Spleen (tissue), 11 donors: Measurements from ENCODE around the gene FKBP2. TPM values are rescaled to one million over a fixed set of nuclear protein-coding genes. Genes with fewer than 3 reads are reported as not detected.
A peak's percentile ranks its signal among the peaks of the same experiment; 100 is the strongest.

Experiments used
- DNase-seq: peaks from one replicate; pipeline ENCODE4 v3.0.0-alpha.2; 2020
- H3K27ac ChIP-seq, 8 donors: fragments of 200-600 bp; sonication (generic) in 7 of 8; 1 replicate in 4 of 8; 2 replicates in 4 of 8; pipeline versions ENCODE4 v1.5.0 to v1.8.0; 2016 to 2021; ENCODE audit warnings: inconsistent platforms in 4 of 8, mild to moderate bottlenecking in 4 of 8, moderate library complexity in 1 of 8
- H3K27me3 ChIP-seq, 7 donors: fragments of 200-600 bp; sonication (generic) in 6 of 7; replicated peaks in 1 of 7; 1 replicate in 4 of 7; 2 replicates in 3 of 7; pipeline versions ENCODE4 v1.5.0 to v1.8.0; 2016 to 2021; ENCODE audit warnings: inconsistent platforms in 3 of 7, mild to moderate bottlenecking in 1 of 7
- H3K36me3 ChIP-seq, 6 donors: fragments of 200-600 bp; sonication (generic) in 5 of 6; 1 replicate in 4 of 6; 2 replicates in 2 of 6; pipeline versions ENCODE4 v1.5.0 to v1.8.0; 2016 to 2021; ENCODE audit warnings: inconsistent platforms in 2 of 6
- H3K4me1 ChIP-seq, 6 donors: fragments of 200-600 bp; sonication (generic) in 5 of 6; 1 replicate in 3 of 6; 2 replicates in 3 of 6; pipeline versions ENCODE4 v1.5.0 to v1.8.0; 2016 to 2021; ENCODE audit warnings: inconsistent platforms in 3 of 6
- H3K4me3 ChIP-seq, 8 donors: fragments of 200-600 bp; sonication (generic) in 7 of 8; 1 replicate in 4 of 8; 2 replicates in 4 of 8; pipeline versions ENCODE4 v1.5.0 to v1.8.0; 2016 to 2021; ENCODE audit warnings: inconsistent platforms in 4 of 8, mild to moderate bottlenecking in 4 of 8, moderate library complexity in 2 of 8
- H3K9me3 ChIP-seq, 8 donors: fragments of 200-600 bp; sonication (generic) in 7 of 8; 1 replicate in 4 of 8; 2 replicates in 4 of 8; pipeline versions ENCODE4 v1.5.0 to v1.8.0; 2016 to 2021; ENCODE audit warnings: inconsistent platforms in 4 of 8
- POLR2A ChIP-seq, 3 donors: fragments of 450-650 bp; IDR thresholded peaks; one replicate each; pipeline ENCODE4 v1.5.1; 2017; ENCODE audit warnings: antibody characterized with exemption in 3 of 3, mild to moderate bottlenecking in 1 of 3
- POLR2AphosphoS5 ChIP-seq, 3 donors: sonication (generic); formaldehyde crosslinking; IDR thresholded peaks; one replicate each; pipeline ENCODE4 v1.5.1; 2017; ENCODE audit warnings: antibody characterized with exemption in 3 of 3
- WGBS, 5 donors: extraction: QIAGEN DNeasy Blood & Tissue Kit in 3 of 5; methylation state at CpG; one replicate each; pipeline versions ENCODE4 v1.1.5 to v1.1.7; 2013 to 2018; 5-methylcytosine and 5-hydroxymethylcytosine counted together
- intact Hi-C: fragments of 100-400 bp; cut with DNase I; formaldehyde crosslinking; loops from one replicate; pipeline ENCODE4 v1.15.0; 2023; ENCODE audit warnings: low total_unique reads
- polyA plus RNA-seq, 3 donors: library from polyadenylated mRNA; stranded (reverse); fragments of 200-250 nt; gene quantifications; one replicate each; pipeline ENCODE4 v1.2.1, GENCODE V29; 2013
- total RNA-seq, 7 donors: library from RNA; depleted of rRNA in 3 of 7; stranded (reverse); fragments of >200 nt in 3 of 7; fragmentation: NEBNext Ultra II Directional in 4 of 7; extraction: Animal tissue kit (Norgen Biotek cat#: 25700) in 4 of 7; gene quantifications; one replicate each; pipeline versions ENCODE4 v1.1.0 to v1.2.1, GENCODE V29; 2016 to 2021
- TF ChIP-seq, protein P1 (sequence below), 11 experiments: fragments of 200-600 bp in 7 of 11; fragments of 450-650 bp in 4 of 11; sonication (generic) in 4 of 11; IDR thresholded peaks in 8 of 11; conservative IDR thresholded peaks in 3 of 11; 1 replicate in 7 of 11; 2 replicates in 4 of 11; pipeline versions ENCODE4 v1.4.0 to v1.8.0; 2016 to 2021; ENCODE audit warnings: antibody characterized with exemption in 11 of 11, inconsistent platforms in 4 of 11, mild to moderate bottlenecking in 1 of 11
- donor health status: healthy with polysubstance abuse.
- donor health status: DM: no; HTN: no; CAD: no; lungs with moderate emphysema.
- donor health status: DM: no; HTN: no; CAD: no.
- donor health status: Bipolar disorder and iron deficiency.
- donor health status: healthy.
- donor health status: DM: no; HTN: no; CAD: no.
- donor health status: DM: yes; HTN: yes; CAD: no.

The FKBP2 gene
- total and polyA plus RNA-seq, 10 donors = 26.9 to 104 (median 44.7) TPM

DNA sequence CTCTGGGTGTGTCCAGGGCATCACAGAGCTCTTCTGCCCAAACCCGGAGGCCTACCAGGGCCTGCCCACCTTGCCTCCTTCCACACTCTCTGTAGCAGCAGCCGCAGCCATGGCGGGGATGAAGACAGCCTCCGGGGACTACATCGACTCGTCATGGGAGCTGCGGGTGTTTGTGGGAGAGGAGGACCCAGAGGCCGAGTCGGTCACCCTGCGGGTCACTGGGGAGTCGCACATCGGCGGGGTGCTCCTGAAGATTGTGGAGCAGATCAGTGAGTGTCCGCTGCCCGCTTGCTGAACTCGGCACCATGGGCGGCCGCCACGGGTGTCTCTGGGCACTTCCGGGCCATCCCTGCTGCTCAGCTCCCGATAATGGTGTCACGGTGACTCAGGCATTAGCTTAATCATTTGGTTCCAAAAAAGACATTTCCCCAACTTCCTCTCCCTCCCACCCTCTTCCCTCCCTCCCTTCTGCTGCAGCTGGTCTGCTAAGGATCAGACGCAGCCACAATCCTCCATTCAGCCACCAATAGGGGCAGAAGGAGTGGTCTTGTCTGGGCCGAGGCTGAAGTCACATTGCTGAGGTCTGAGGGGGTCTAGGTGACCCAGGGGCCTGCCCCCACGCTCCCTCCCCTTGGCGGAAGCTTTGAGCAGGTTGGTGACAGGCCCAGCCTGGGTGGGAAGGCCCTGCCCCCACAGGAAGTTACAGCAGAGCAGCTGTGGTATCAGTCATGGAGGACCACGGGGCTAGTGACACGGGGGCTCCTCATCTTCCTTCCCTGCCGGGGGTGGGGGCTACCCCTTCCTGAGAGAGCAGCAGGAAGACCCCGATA lies 33.4 kb upstream of the FKBP2 start:
- intact Hi-C loops = no loop called here
- 2 to 6% (median 5%) methylated on average over 12 to 30 of the region's 30 CpGs for WGBS, 5 donors
- Histone ChIP-seq H3K36me3 (peaks cover 0 to 66% (median 47%) of the 10 kb centered on the region in 6 donors), H3K27me3 (no peaks in the 10 kb centered on the region), H3K9me3 (no peaks in the 10 kb centered on the region), H3K4me1 (peaks cover 32 to 89% (median 57%) of the 10 kb centered on the region in 6 donors), H3K27ac (peak overlapping the region; percentile 84 to 99 (median 96)), H3K4me3 (peak overlapping the region; percentile 58 to 89 (median 80))
- TF ChIP-seq POLR2AphosphoS5 (IDR thresholded peaks at IDR 0.05) (peak; percentile 85 to 86 (median 85)), POLR2A (IDR thresholded peaks at IDR 0.05) (peak in 1 of 3 donors; percentile 20)
- TF ChIP-seq, protein P1, sequence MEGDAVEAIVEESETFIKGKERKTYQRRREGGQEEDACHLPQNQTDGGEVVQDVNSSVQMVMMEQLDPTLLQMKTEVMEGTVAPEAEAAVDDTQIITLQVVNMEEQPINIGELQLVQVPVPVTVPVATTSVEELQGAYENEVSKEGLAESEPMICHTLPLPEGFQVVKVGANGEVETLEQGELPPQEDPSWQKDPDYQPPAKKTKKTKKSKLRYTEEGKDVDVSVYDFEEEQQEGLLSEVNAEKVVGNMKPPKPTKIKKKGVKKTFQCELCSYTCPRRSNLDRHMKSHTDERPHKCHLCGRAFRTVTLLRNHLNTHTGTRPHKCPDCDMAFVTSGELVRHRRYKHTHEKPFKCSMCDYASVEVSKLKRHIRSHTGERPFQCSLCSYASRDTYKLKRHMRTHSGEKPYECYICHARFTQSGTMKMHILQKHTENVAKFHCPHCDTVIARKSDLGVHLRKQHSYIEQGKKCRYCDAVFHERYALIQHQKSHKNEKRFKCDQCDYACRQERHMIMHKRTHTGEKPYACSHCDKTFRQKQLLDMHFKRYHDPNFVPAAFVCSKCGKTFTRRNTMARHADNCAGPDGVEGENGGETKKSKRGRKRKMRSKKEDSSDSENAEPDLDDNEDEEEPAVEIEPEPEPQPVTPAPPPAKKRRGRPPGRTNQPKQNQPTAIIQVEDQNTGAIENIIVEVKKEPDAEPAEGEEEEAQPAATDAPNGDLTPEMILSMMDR (IDR thresholded peaks at IDR 0.05 in 8 of 11, conservative IDR thresholded peaks at IDR 0.05 in 3 of 11) = peak in 2 of 11 experiments; percentile 14 to 17
- DNase-seq = peak; percentile 96

DNA sequence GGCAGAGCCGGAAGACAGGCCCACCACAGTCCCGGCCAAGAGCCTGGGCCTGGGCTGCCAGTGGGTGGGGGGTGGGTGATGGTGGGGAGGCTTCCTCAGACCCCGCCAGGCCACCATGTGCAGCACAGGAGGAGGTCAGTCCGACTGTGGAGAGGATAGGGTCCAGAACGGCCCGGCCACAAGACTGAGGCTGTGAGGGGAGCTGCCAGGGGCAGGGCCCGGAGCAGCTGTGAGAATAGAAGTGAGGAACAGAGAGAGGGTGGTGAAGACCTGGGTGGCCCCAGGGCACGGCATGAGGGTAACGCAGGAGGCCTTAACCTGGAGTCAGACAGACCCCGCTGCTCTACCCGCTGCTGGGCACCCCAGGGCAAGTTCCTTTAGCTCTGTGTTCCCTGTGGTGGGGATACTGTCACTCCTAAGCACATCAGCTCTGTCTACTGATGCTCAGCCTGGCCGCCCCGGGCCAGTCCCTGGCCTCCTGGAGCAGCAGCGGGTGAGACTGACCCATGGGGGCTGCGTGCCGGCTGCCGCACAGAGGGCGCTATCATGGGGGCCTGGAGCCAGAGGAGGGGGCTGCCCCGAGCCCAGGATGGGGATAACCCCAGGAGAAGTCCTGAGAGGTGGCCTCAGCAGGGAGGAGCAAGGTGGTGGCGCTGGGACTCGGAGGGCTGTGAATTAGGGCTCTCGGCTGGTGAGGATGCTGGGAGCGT lies 32.7 kb upstream of the FKBP2 start:
- H3K4me1 ChIP-seq = peaks cover 32 to 96% (median 60%) of the 10 kb centered on the region in 6 donors
- TF ChIP-seq, protein P1 (IDR thresholded peaks at IDR 0.05 in 8 of 11, conservative IDR thresholded peaks at IDR 0.05 in 3 of 11) = no peak
- no peaks in the 10 kb centered on the region for H3K9me3 ChIP-seq
- peak; percentile 85 for DNase-seq
- H3K4me3 ChIP-seq = peak overlapping the region; percentile 58 to 89 (median 80)
- H3K27me3 ChIP-seq = no peaks in the 10 kb centered on the region
- intact Hi-C loops = no loop called here
- H3K27ac ChIP-seq = peak overlapping the region; percentile 84 to 99 (median 96)
- peaks cover 0 to 66% (median 43%) of the 10 kb centered on the region in 6 donors for H3K36me3 ChIP-seq
- WGBS, 5 donors = 58 to 84% (median 62%) methylated on average over 9 to 23 of the region's 23 CpGs

DNA sequence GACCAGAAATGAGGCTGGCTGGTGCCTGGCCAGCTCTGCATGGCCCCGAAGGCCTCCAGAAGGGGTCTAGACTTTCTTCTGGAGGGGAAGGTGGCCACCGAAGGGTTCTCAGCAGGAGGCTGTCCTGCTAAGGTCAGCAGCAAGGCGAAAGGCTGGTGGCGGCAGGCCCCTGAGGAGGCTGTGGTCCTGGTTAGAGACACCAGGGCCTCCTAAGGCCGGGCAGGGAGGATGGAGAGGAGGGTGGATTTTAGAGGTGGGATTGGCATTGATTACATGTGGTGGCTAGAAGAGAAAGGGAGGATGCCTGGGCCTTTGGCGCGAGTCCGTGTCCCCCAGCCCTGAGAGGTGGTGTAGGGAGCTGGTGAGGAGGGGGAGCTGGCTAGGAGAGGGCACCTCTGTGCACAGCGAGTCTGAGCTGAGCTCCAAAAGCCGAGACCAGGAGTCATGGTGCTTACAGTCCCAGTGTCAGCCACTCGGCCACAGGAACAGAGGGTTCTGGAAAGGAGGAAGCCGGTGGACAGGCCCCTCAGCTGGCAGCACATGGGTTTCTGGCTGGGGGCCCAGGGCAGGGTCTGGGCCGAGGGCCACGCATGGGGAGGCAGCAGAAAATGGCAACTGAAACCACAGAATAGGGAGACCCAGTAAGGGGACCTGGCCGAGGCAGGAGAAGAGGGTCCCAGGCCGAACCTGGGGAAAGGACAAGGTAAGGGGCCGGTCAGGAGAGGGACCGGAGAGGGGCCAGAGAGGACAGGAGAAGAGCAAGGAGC lies 31.9 kb upstream of the FKBP2 start:
- Histone ChIP-seq H3K27ac (peak overlapping the region; percentile 84 to 99 (median 96)), H3K27me3 (no peaks in the 10 kb centered on the region), H3K36me3 (peaks cover 0 to 66% (median 39%) of the 10 kb centered on the region in 6 donors), H3K4me1 (peaks cover 32 to 97% (median 59%) of the 10 kb centered on the region in 6 donors), H3K9me3 (no peaks in the 10 kb centered on the region), H3K4me3 (peak overlapping the region in 5 of 8 donors; percentile 78 to 89 (median 82))
- TF ChIP-seq POLR2AphosphoS5 (IDR thresholded peaks at IDR 0.05) = peak in 1 of 3 donors; percentile 30
- TF ChIP-seq, protein P1 (IDR thresholded peaks at IDR 0.05 in 8 of 11, conservative IDR thresholded peaks at IDR 0.05 in 3 of 11) = no peak
- WGBS, 5 donors = 76 to 88% (median 77%) methylated on average over 18 of the region's 18 CpGs
- intact Hi-C loops = no loop called here
- DNase-seq = no peak
